ENCODE data around the gene CBLC.

The CBLC gene

DNA sequence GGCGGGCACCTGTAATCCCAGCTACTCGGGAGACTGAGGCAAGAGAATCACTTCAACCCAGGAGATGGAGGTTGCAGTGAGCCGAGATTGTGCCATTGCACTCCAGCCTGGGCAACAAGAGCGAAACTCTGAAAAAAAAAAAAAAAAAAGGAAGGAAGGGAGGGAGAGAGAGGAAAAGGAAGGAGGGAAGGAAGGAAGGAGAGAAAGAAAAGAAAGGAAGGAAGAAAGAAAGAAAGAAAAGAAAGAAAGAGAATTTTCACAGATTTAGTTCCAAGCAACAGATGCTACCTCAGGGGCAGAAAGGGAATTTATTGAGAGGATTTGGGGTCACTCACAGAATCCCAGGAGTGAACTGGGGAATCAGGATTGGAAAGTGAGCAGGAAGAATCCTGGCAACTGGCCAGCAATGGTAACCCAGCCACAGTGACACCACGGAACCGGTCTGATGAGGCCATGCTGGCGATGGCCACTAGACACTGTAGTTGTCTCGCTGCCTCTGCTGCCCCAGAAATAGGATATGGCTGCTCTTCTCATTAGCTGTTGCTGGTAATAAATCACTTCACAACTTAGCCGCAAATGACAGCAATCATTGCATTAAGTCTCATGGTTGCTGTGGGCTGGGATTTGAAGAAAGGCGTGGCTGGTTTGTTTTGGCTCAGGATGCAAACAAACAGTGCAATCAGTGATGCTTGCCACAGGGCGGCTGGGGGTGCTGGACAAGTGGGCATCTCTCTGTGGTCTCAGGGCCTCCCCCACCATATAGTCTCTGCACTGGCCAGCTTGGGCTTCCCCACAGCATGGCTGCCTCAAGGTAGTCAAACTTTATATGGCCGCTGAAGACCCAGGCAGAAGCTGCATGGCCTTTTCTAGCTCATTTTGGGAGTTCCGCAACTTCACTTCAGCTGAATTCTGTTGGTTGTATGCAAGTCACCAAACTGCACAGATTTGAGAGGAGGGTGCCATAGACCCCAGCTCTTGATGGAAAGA is 26.0 kb downstream of the CBLC start:
- no peak for DNase-seq

DNA sequence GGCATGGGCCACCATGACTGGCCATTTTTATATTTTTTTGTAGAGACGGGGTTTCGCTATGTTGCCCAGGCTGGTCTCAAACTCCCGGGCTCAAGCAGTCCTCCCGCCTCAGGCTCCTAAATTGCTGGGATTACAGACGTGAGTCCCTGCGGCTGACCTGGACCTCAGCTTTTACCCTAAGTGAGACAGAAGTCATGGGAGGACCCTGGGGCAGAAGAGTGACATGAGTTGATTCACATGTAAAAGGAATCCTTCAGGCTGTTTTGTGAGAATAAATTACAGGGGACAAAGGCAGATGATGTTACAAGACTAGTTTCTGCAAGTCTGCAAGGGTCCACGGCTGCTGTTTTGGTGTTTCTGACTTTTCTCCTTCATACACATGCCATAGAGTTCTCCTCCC is 28.6 kb downstream of the CBLC start:
- DNase-seq, result no peak

DNA sequence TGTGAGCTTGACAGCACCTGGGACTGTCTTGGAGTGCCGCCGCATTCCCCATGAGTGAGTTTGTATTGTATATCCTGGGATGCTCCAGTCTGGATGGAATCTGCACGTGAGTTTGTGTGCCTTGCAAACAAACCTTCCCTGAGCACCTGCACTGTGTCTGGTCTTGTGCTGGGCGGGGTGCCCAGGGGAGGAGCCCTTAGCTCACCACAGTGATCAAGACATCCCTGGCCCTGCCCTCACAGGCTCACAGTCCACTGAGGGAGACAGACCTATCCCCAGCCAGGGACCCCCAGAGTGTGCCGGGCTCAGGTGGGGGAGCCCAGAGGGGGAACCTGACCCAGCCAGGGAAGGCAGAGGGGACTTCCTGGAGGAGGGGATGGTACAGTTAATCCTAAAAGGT is 29.5 kb downstream of the CBLC start:
- DNase-seq, result no peak

DNA sequence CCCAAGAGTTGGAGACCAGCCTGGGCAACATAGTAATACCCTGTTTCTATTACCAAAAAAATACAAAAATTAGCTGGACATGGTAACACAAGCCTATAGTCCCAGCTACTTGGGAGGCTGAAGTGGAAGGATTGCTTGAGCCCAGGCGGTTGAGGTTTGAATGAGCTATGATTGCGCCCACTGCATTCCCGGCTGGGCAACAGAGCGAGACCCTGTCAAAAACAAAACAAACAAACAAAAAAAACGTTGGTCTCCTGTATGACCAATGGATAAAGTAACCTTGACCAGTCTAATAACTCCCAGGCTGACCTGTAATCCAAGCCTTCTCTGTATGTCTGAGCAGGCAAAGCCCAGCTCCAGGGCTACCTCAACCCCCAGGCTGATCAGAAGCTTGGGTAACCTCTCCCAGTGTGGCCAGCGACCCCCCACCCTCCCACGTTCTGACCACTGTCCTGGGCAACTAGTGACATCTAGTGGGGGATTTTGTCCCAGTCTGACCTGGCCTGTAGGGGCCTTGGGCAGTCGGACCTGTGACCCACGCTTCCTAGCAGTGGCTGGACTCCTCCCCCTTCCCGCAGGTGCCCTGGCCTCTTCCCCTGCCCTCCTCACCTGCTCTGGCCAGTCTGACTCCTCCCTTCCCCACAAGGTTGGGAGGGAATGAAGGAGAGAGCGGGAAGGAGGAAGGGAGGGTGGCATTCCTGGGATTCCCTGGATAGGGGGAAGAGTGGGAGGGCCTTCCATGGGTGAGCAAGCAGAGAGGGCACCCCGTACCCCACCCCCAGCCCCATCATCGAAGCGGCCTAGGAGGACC is 30.2 kb downstream of the CBLC start:
- DNase-seq, result peak; percentile 66

DNA sequence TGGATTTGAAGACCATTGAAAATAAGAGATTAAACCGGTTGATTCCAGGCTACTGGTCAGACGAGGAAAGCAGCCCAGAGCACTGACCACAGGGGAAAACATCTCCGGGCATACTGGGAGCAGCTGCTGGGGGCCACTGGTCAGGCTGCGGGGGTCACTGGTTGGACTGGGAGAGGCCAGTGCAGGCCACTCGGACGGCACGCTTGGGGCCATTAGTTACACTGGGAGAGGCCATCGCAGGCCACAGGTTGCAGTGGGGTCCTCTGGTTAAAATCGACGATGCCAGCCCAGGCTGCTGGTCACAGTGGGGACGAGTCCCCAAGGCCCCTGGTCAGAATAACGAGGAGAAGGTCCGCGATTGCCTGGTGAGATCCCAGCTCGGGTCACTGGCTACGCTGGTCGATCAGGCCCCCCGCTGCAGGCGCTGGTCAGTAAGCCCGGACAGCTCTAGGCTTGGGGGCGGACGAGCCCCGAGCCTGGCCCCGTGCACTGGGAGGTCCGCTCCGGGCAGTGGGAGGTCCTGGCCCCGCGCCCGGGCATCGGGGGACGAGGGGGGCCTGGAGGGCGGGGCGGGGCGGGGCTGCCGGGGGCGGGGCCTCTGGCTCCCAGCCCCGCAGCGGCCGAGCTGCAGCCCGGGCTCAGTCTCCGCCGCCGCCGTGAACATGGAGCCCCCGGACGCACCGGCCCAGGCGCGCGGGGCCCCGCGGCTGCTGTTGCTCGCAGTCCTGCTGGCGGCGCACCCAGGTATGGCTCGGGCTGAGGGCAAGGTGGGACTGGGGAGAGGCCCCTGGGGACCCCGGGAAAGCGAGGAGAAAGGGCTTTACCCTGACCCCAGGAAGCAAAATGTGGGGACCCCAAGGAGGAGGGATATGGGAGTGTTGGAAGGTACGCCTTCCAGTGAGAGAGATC is 31.0 kb downstream of the CBLC start, which contains the start of gene BCAM:
Gene BCAM, plus strand, starts transcription at position 641 of the 909 bp plus-strand sequence. Its CDS starts 22 bp downstream, at position 663.
- DNase-seq, result peak; percentile 79

DNA sequence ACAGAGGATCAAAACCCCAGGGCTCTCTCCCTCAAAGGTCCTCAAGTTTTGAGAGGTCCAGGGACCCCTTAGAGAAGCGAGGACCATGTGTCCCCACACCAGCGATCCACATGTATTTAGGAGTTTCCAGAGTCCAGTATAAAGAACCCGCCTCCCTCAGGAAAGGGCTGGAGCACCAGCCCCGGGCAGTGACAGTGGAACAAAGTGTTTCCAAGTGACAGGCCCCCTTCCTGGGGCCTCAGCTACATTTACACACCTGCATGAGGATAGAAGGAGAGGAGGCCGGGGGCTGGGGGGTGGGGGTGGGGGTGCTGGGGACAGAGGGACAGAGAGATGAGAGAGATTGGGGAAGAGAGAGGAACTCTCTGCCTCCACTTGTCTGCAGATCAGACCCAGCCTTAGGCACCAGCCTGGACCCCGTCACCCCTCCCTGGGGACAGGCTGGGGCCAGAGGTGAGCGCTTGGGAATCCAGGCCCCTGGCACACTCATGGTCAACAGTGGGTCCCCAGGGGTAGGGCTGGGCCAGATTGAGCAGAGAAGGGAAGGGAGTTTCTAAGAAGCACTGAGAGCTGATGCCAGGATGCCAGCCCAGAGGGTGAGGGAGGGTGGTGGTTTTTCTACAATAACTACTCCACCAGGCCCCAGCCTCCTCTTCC is 32.0 kb downstream of the CBLC start:
- no peak for DNase-seq

DNA sequence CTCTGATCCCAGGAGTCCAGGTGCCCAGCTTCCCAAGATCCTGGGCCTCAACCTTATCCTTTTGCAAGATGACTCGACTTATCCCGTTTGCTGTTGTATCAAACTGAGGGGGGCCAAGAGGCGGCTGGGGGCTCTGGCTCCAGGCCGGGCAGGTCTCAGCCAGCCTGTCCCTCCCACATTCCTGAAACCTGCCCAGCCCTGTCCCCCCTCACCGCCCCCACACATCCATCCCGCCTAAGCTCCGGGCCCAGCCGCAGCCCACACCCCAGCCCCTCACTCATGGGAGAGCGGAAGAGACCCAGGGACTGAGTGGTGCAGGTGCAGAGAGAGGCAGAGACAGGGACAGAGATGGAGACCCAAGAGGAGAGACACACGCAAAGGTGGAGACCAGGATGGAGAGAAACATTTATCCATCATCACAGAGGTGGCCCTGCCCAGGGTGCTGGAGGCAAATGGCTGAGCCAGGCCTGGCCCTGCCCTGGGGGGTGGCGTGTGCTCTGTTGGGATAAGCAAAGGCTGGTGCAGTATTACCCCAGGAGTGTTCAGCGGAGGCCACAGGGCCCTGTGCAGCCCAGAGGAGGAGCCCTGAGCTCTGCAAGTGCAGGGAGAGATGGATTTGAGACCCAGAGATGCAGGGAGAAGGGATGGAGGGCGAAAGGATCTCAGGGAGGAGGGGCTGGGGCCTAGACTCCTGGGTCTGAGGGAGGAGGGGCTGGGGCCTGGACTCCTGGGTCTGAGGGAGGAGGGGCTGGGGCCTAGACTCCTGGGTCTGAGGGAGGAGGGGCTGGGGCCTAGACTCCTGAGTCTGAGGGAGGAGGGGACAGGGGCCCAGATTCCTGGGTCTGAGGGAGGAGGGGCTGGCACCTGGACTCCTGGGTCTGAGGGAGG is 32.8 kb downstream of the CBLC start:
- no peak for DNase-seq

DNA sequence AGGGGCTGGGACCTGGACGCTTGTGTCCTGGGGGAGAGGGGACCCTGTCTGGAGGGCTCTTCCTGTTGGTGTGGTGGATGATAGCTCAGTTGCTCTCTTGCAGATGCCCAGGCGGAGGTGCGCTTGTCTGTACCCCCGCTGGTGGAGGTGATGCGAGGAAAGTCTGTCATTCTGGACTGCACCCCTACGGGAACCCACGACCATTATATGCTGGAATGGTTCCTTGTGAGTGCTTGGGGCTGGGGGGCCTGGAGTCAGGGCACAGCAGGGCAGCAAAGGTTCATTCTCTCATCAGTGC is 33.4 kb downstream of the CBLC start:
- DNase-seq, result no peak

DNA sequence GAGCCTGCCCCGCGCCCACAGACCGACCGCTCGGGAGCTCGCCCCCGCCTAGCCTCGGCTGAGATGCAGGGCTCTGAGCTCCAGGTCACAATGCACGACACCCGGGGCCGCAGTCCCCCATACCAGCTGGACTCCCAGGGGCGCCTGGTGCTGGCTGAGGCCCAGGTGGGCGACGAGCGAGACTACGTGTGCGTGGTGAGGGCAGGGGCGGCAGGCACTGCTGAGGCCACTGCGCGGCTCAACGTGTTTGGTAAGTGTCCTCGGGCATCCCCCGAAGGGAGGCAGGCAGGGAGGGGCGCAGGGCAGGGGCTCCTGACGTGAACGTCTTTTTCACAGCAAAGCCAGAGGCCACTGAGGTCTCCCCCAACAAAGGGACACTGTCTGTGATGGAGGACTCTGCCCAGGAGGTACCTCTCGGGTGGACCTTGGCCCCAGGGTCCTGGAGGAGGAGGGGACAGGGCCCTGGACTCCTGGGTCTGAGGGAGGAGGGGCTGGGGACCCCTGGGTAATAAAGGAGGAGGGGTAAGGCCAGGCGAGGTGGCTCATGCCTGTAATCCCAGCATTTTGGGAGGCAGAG is 34.5 kb downstream of the CBLC start:
- no peak for DNase-seq

DNA sequence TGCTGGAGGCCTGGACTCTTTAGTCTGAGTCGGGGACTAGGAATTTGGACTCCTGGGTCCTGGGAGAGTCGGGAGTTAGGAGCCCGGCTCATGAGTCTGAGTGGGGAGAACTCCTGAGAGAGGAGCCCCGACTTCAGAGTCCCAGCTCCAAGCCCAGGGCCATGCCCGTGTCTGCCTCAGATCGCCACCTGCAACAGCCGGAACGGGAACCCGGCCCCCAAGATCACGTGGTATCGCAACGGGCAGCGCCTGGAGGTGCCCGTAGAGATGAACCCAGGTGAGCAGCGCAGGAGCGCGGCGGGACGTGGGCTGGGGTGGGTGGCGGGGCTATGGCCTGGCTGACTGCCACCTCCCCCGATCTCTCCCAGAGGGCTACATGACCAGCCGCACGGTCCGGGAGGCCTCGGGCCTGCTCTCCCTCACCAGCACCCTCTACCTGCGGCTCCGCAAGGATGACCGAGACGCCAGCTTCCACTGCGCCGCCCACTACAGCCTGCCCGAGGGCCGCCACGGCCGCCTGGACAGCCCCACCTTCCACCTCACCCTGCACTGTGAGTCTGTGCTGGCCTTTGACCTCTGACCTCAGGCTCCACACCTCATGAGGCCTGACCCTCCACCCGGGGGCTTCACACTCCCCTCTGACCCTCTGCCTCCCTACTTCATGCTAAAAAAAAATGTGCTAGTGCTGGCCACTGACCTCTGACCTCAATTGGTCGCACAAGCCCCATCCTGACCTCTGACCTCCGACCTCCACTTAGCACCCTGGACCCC is 35.6 kb downstream of the CBLC start:
- DNase-seq, result no peak

DNA sequence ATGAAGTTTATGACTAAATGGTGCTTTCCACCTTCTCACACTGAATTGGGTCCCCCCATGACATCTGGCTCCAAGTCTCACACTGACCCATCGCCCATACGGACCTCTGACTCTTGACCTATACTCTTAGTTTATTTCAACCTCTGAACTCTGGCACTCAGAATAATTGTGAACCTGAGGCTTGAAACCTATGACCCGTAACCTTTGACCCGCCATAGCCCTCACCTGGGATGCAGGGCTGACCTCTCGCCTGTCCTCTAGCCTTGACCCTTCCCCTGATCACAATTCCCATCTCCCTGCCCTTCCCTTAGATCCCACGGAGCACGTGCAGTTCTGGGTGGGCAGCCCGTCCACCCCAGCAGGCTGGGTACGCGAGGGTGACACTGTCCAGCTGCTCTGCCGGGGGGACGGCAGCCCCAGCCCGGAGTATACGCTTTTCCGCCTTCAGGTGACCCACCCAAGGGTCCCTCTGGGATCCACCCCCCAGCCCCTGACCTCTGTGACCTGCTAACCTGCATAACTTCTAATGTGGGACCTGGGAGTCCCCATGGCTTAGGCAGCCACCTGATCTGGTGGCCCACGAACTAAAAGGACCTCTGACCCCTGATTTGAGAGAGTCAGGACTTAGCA is 36.3 kb downstream of the CBLC start:
- no peak for DNase-seq

DNA sequence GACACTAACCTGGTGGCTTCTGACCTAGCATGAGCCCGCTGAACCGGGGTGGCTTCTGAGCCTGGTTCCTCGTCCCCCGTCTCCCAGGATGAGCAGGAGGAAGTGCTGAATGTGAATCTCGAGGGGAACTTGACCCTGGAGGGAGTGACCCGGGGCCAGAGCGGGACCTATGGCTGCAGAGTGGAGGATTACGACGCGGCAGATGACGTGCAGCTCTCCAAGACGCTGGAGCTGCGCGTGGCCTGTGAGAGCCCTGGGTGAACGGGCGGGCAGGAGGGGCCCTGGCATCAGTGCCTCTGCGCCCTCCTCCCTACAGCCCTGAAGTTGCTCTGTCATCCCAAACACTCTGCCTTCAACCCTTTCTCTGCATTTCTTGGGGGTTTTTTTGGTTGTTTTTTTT is 36.8 kb downstream of the CBLC start:
- DNase-seq, result no peak

DNA sequence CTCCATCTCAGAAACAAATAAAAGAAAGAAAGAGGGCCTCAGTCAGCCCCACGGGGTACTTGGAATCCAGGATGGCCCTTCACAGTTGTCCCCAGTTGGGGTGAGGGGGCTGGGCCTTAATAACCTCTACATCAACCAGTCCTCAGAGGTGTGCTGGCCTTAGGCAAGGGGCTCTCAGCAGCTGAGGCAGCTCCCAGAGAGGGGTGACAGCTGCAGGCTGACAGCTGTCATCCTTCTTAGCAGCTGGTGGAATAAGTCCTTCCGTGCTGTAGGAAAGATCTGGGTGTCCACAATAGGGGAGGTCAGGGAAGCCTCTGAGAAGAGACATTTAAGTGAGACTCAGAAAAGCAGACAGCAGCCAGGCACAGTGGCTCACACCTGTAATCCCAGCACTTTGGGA is 38.6 kb downstream of the CBLC start:
- no peak for DNase-seq

DNA sequence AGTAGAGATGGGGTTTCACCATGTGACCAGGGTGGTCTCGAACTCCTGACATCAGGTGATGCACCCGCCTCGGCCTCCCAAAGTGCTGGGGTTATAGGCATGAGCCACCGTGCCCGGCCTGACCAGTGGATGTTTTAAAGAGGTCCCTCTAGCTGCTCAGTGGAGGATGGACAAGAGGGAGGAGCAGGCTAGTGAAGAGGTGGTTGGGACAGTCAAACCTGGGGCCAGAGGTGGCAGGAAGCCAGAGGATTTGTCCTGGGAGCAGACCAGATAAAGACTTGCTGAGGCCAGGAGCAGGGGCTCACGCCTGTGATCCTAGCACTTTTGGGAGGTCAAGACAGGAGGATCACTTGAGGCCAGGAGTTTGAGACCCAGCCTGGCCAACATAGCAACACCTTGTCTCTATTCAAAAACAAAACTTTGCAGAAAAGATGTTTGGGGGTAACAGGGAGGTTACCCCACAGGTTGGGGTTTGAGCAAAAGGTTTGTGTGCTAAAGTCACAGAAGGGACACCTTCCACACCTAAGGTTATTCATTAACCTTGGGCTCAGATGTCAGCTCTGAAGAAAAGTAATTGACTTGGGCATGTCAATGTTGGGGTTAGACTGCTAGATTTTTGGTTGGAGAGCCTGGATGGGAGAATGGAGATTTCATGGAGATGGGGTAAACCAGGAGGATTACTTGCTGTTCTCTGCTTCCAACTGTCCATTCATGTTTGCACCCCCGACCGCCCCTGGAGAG is 40.2 kb downstream of the CBLC start:
- no peak for DNase-seq

DNA sequence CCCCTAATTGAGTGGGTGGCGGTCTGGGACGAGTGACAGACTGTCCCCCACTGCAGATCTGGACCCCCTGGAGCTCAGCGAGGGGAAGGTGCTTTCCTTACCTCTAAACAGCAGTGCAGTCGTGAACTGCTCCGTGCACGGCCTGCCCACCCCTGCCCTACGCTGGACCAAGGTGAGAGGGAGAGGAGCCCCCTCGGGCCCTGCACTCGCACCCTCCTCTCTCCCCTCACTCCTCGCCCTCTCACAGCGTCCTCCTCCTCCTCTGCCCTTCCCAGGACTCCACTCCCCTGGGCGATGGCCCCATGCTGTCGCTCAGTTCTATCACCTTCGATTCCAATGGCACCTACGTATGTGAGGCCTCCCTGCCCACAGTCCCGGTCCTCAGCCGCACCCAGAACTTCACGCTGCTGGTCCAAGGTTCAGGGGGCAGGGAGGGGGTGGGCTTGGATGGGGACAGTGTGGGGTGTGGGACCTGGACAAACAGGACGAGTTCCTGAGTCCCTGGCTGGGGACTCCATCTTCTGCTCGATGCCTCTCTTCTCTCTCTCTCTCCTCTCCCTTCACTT is 40.9 kb downstream of the CBLC start:
- DNase-seq, result no peak

DNA sequence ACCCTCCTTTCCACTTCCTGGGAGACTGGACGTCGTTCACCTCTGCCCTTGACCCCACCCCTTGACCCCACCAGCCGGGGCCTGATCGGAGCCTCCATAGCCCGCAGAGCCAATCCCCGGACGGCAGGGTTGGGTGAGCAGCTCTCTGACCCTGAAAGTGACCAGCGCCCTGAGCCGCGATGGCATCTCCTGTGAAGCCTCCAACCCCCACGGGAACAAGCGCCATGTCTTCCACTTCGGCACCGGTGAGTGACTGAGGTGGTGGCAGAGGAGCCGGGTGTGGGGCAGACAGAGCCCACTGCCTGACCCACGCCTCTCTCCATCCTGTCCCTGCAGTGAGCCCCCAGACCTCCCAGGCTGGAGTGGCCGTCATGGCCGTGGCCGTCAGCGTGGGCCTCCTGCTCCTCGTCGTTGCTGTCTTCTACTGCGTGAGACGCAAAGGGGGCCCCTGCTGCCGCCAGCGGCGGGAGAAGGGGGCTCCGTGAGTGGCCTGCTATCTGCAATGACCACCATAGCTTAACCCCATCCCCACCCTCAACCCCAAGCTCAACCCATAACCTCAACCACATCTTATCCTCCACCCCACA is 41.6 kb downstream of the CBLC start:
- DNase-seq, result no peak

DNA sequence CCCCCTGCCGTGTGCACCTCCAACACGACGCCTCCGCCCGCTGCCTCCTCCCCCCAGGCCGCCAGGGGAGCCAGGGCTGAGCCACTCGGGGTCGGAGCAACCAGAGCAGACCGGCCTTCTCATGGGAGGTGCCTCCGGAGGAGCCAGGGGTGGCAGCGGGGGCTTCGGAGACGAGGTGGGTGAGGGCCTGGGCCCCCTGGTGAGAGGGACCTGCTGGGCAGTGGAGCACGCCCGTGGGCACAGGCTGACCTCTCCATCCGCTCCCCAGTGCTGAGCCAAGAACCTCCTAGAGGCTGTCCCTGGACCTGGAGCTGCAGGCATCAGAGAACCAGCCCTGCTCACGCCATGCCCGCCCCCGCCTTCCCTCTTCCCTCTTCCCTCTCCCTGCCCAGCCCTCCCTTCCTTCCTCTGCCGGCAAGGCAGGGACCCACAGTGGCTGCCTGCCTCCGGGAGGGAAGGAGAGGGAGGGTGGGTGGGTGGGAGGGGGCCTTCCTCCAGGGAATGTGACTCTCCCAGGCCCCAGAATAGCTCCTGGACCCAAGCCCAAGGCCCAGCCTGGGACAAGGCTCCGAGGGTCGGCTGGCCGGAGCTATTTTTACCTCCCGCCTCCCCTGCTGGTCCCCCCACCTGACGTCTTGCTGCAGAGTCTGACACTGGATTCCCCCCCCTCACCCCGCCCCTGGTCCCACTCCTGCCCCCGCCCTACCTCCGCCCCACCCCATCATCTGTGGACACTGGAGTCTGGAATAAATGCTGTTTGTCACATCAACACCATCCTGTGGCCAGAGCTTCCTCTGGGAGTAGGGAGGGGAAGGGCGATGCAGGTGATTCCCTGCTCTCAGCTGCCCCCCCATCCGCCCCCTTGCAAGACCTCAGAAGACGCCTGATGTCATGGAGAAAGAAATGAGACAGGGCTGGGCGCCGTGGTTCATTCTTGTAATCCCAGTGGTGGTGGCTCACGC is 43.2 kb downstream of the CBLC start:
- no peak for DNase-seq

Measured in EL (cell line).